Common myeloid progenitor, CD34-positive (primary cell): ENCODE data around the gene INPPL1.
"Not testable (repeated sequence)": the region's sequence is repeated elsewhere in the genome, so short reads cannot be mapped to it uniquely, and the experiment has no call there.

Experiments
- CTCF ChIA-PET: fragments of 350-600 bp; sonication (Branson Sonifier 250); formaldehyde crosslinking; loops from one replicate; lab custom pipeline; 2021; ENCODE audit warnings: antibody characterized with exemption; lab: Charles Lee
- POLR2A ChIA-PET: fragments of 350-600 bp; sonication (Branson Sonifier 250); formaldehyde crosslinking; loops from one replicate; lab custom pipeline; 2021; ENCODE audit warnings: antibody characterized with exemption; lab: Charles Lee
- DNase-seq, 3 donors: peaks; one replicate each; pipeline versions ENCODE4 v3.0.0 to v3.0.0-alpha.2; 2013
- H3K27ac ChIP-seq, 2 experiments: 1 replicate in 1 of 2; 2 replicates in 1 of 2; pipeline ENCODE4 v1.7.0; 2013; ENCODE audit warnings: inconsistent platforms in 2 of 2, low read length in 2 of 2, mild to moderate bottlenecking in 2 of 2, low read depth in 1 of 2, moderate library complexity in 1 of 2; ENCODE audit not compliant: severe bottlenecking in 2 of 2, insufficient read depth in 1 of 2, poor library complexity in 1 of 2
- H3K27me3 ChIP-seq, 5 experiments: replicated peaks in 2 of 5; 1 replicate in 3 of 5; 2 replicates in 2 of 5; pipeline versions ENCODE4 v1.6.1 to v1.7.0; 2013; ENCODE audit warnings: low read length in 4 of 5, mild to moderate bottlenecking in 2 of 5, moderate library complexity in 2 of 5, inconsistent platforms in 1 of 5; ENCODE audit not compliant: insufficient read depth in 5 of 5, control insufficient read depth in 4 of 5
- H3K36me3 ChIP-seq, 4 experiments: 1 replicate in 2 of 4; 2 replicates in 2 of 4; pipeline versions ENCODE4 v1.6.1 to v1.7.0; 2013; ENCODE audit warnings: low read length in 3 of 4, control low read depth in 1 of 4, mild to moderate bottlenecking in 1 of 4; ENCODE audit not compliant: control insufficient read depth in 4 of 4, insufficient read depth in 4 of 4
- H3K4me1 ChIP-seq, 4 experiments: 1 replicate in 3 of 4; 2 replicates in 1 of 4; pipeline versions ENCODE4 v1.6.1 to v1.7.1; 2013; ENCODE audit warnings: low read length in 3 of 4, mild to moderate bottlenecking in 3 of 4, control low read depth in 1 of 4, inconsistent platforms in 1 of 4, moderate library complexity in 1 of 4; ENCODE audit not compliant: control insufficient read depth in 4 of 4, insufficient read depth in 4 of 4; ENCODE audit errors: control extremely low read depth in 1 of 4
- H3K4me3 ChIP-seq, 7 experiments: 1 replicate in 4 of 7; 2 replicates in 3 of 7; pipeline versions ENCODE4 v1.5.1 to v1.7.0; 2013; ENCODE audit warnings: mild to moderate bottlenecking in 7 of 7, low read length in 6 of 7, moderate library complexity in 6 of 7, inconsistent platforms in 2 of 7, low read depth in 2 of 7, control low read depth in 1 of 7; ENCODE audit not compliant: insufficient read depth in 4 of 7, control insufficient read depth in 1 of 7; ENCODE audit errors: extremely low read depth in 1 of 7
- H3K9me3 ChIP-seq, 5 experiments: 1 replicate in 4 of 5; 2 replicates in 1 of 5; pipeline versions ENCODE4 v1.6.1 to v1.7.1; 2013; ENCODE audit warnings: low read length in 4 of 5, mild to moderate bottlenecking in 2 of 5, inconsistent platforms in 1 of 5, low read depth in 1 of 5, moderate library complexity in 1 of 5; ENCODE audit not compliant: control insufficient read depth in 4 of 5, insufficient read depth in 2 of 5; ENCODE audit errors: control extremely low read depth in 1 of 5
- WGBS: methylation state at CpG from one replicate; pipeline ENCODE4 v1.1.5; 2013; ENCODE audit not compliant: insufficient coverage; 5-methylcytosine and 5-hydroxymethylcytosine counted together

The INPPL1 gene

DNA sequence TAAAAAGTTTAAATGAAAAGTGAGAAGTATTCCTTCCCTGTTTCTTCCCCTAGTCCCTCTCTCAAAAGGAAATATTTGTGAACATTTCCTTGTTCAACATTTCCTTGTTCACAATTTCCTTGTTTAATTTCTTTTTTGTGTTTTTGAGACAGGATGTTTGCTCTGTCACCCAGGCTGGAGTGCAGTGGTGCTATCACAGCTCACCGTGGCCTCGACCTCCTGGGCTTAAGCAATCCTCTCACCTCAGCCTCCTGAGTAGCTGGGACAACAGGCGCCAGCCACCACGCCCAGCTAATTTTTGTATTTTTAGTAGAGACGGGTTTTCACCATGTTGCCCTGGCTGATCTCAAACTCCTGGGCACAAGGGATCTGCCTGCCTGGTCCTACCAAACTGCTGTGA lies 42.4 kb downstream of the INPPL1 start:
- CTCF ChIA-PET, result interaction anchor here (1.8 kb wide), 1 partner anchor 11 kb away, joined by 8 read pairs; no protein-coding TSS in a partner anchor
- DNase-seq, H3K9me3 ChIP-seq, H3K4me3 ChIP-seq, H3K36me3 ChIP-seq, H3K27me3 ChIP-seq, POLR2A ChIA-PET, H3K27ac ChIP-seq, H3K4me1 ChIP-seq: not testable (repeated sequence)
- 98% methylated on average over 5 of the region's 5 CpGs for WGBS

DNA sequence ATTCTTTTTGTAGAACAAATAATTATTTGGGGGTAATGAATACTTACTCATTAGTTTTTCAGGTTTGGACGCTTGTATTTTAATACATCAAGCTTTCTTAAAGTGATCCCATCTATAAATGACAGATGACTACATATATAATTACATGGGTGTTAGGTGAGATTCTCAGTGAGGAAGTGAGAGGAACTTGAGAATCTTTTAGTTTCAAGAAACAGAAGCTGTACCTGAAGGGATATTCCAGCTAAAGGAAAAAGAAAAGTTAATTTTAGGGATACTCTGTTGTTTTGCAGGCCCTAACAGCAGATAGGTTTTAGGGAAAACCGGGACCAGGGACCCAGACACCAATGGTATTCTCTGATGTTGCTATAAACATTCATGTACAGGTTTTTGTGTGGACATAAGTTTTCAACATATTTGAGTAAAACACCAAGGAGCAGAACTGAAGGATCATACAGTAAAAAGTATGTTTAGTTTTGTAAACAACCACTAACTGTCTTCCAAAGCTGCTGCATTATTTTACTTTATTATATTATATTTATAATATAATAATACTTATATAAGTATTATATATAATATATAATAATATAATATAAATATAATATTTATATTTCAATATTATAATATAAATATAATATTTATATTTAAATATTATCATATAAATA lies 43.5 kb downstream of the INPPL1 start:
- ChIA-PET POLR2A (interaction anchor here (0.7 kb wide), 1 partner anchor 9 kb away, joined by 3 read pairs; no protein-coding TSS in a partner anchor), CTCF (interaction anchor here (1.0 to 1.8 kb wide), 2 partner anchors 12 to 39 kb away, joined by 3 to 8 read pairs; no protein-coding TSS in a partner anchor)
- H3K4me3 ChIP-seq, result no peak overlapping the region
- DNase-seq, result no peak
- peaks cover 0 to 4% (median 2%) of the 10 kb centered on the region in 4 experiments for H3K4me1 ChIP-seq
- no peaks in the 10 kb centered on the region for H3K27me3 ChIP-seq
- no CpG with 5 or more reads among the region's 2 CpGs for WGBS
- no peaks in the 10 kb centered on the region for H3K9me3 ChIP-seq
- H3K36me3 ChIP-seq, result no peaks in the 10 kb centered on the region
- H3K27ac ChIP-seq, result no peak overlapping the region

DNA sequence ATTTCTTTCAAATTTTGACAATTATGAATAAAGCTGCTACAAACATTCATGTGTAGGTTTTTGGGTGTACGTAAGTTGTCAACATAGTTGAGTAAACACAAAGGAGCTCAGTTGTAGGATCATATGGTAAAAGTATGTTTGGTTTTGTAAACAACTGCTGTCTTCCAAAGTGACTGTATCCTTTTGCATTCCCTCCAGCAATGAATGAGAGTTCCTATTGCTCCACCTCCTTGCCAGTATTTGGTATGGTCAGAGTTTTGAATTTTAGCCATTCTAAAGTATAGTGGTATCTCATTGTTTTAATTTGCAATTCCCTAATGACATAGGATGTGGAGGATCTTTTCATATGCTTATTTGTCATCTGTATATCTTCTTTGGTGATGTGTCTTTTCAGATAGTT lies 47.4 kb downstream of the INPPL1 start:
- CTCF ChIA-PET, result interaction anchor here (0.8 to 1.2 kb wide), 2 partner anchors 31 to 68 kb away, joined by 3 read pairs; no protein-coding TSS in a partner anchor

DNA sequence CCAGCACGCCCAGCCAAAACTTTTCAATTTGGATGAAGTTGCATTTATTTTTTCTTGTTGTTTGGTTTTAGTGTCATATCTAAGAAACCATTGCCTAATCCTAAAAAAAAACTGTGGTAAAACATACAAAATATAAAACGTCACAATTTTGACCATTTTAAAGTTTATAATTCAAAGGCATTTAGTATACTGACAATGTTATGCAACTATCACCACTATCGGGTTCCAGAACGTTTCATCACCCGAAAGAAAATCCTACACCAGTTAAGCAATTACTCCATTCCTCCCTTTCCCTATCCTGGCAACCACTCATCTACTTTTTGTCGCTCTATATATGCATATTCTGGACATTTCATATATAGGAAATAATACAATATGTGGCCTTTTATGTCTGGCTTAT lies 49.9 kb downstream of the INPPL1 start:
- CTCF ChIA-PET, result no interaction called here
- no peaks in the 10 kb centered on the region for H3K9me3 ChIP-seq
- DNase-seq, result no peak
- no peaks in the 10 kb centered on the region for H3K36me3 ChIP-seq
- no peak overlapping the region for H3K4me3 ChIP-seq
- peaks cover 0 to 3% (median 0%) of the 10 kb centered on the region in 5 experiments for H3K27me3 ChIP-seq
- no peak overlapping the region for H3K27ac ChIP-seq
- POLR2A ChIA-PET, result no interaction called here
- WGBS, result 100% methylated on average over 1 of the region's 6 CpGs
- H3K4me1 ChIP-seq, result no peaks in the 10 kb centered on the region

More for the DNA sequence above, 47.4 kb downstream of the INPPL1 start:
- Histone ChIP-seq H3K36me3 (no peaks in the 10 kb centered on the region), H3K4me1 (no peaks in the 10 kb centered on the region), H3K9me3 (no peaks in the 10 kb centered on the region), H3K27me3 (no peaks in the 10 kb centered on the region), H3K27ac (no peak overlapping the region), H3K4me3 (no peak overlapping the region)
- no CpG with 5 or more reads among the region's 1 CpG for WGBS
- POLR2A ChIA-PET, result no interaction called here
- DNase-seq, result no peak

DNA sequence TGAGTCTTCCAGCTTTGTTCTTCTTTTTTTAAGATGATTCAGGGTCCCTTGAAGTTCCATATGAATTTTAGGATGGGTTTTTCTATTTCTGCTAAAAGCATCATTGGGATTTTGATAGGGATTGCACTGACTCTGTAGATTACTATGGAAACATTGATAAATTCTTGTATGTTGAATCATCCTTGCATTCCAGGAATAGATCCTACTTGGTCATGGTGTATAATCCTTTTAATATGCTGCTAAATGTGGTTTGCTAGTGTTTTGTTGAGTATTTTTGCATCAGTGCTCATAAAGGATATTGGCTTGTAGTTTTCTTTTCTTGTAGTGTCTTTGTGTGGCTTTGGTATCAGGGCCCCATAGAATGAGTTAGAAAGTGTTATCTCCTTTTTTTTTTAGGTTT lies 54.3 kb downstream of the INPPL1 start:
- no peak for DNase-seq
- CTCF ChIA-PET, result no interaction called here

DNA sequence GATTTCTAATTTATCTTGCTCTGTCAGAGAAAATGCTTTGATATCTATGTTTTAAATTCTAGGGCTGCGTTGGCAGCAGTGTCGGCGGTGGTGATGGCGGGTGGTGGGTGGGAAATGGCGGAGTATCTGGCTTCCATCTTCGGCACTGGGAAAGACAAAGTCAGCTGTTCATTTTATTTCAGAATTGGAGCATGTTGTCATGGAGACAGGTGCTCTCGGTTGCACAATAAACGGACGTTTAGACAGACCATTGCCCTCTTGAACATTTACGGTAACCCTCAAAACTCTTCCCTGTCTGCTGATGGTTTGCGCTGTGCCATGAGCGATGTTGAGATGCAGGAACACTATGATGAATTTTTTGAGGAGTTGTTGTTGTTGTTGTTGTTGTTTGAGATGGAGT lies 55.5 kb downstream of the INPPL1 start:
- no peak overlapping the region for H3K4me3 ChIP-seq
- H3K9me3 ChIP-seq, result no peaks in the 10 kb centered on the region
- H3K4me1 ChIP-seq, result no peaks in the 10 kb centered on the region
- no peak overlapping the region for H3K27ac ChIP-seq
- H3K27me3 ChIP-seq, result peaks cover 0 to 11% (median 3%) of the 10 kb centered on the region in 5 experiments
- no peak for DNase-seq
- no peaks in the 10 kb centered on the region for H3K36me3 ChIP-seq
- WGBS, result 96% methylated on average over 9 of the region's 12 CpGs
- ChIA-PET CTCF (interaction anchor here (0.8 kb wide), 1 partner anchor 150 kb away, joined by 3 read pairs; no protein-coding TSS in a partner anchor), POLR2A (no interaction called here)

More for the DNA sequence above, 54.3 kb downstream of the INPPL1 start:
- Histone ChIP-seq H3K27ac (no peak overlapping the region), H3K4me1 (no peaks in the 10 kb centered on the region), H3K36me3 (no peaks in the 10 kb centered on the region), H3K27me3 (peaks cover 0 to 8% (median 3%) of the 10 kb centered on the region in 5 experiments), H3K4me3 (no peak overlapping the region), H3K9me3 (no peaks in the 10 kb centered on the region)
- POLR2A ChIA-PET, result no interaction called here

DNA sequence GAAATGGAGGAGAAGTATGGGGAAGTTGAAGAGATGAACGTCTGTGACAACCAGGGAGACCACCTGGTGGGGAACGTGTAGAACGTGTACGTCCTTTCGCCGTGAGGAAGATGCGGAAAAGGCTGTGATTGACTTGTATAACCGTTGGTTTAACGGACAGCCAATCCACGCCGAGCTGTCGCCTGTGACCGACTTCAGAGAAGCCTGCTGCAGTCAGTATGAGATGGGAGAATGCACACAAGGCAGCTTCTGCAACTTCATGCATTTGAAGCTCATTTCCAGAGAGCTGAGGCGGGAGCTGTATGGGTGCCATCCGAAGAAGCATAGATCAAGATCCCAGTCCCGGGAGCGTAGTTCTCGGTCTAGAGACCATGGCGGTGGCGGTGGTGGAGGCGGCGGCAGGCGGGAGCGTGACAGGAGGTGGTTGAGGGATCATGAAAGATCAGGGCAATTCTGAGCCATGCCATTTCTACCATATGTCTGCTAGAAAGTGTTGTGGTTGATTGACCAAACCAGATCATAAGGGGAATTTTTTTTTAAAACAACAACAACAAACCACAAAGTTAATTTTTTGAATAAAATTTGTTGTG lies 56.3 kb downstream of the INPPL1 start:
- CTCF ChIA-PET, result no interaction called here
- no peak for DNase-seq
- Histone ChIP-seq H3K36me3 (no peaks in the 10 kb centered on the region), H3K4me1 (no peaks in the 10 kb centered on the region), H3K27ac (no peak overlapping the region), H3K4me3 (no peak overlapping the region), H3K27me3 (peaks cover 0 to 11% (median 3%) of the 10 kb centered on the region in 5 experiments), H3K9me3 (no peaks in the 10 kb centered on the region)
- WGBS, result 96% methylated on average over 22 of the region's 24 CpGs
- POLR2A ChIA-PET, result no interaction called here
